Endothelial cell of umbilical vein (primary cell): ENCODE results near the gene ARHGAP42. TPM values are rescaled to one million over a fixed set of nuclear protein-coding genes. Genes with fewer than 3 reads are reported as not detected.

ENCODE experiments used
- BruUV-seq: library from RNA; stranded (reverse); fragments of 400-500 nt; replicated peaks from 2 replicates; lab custom pipeline; 2021; lab: Mats Ljungman, UMichigan
- CTCF ChIA-PET: fragments of 300-600, 350-600 bp; sonication (Branson Sonifier 250); formaldehyde crosslinking; loops from one replicate; lab custom pipeline; 2021; ENCODE audit warnings: antibody characterized with exemption, inconsistent platforms; lab: Charles Lee
- POLR2A ChIA-PET: fragments of 300-600, 350-600 bp; sonication (Branson Sonifier 250); formaldehyde crosslinking; loops from one replicate; lab custom pipeline; 2021; ENCODE audit warnings: antibody characterized with exemption, inconsistent platforms; lab: Charles Lee
- DNase-seq: peaks from one replicate; pipeline ENCODE4 v3.0.0-alpha.2; 2011; ENCODE audit warnings: low read depth, low spot score
- FAIRE-seq: peaks from 2 replicates; lab custom pipeline; 2011; peaks lifted over from hg19 to GRCh38; lab: Jason Lieb, UNC
- H2AFZ ChIP-seq: 2 replicates; pipeline ENCODE4 v1.6.0; 2012; ENCODE audit warnings: low read depth, low read length, control low read depth, inconsistent platforms
- H3K27ac ChIP-seq: 2 replicates; pipeline ENCODE4 v1.5.1; 2011; ENCODE audit warnings: low read depth, mild to moderate bottlenecking, control low read depth, low read length, moderate library complexity; ENCODE audit not compliant: insufficient read depth
- H3K27me3 ChIP-seq, 2 experiments: 2 replicates each; pipeline versions ENCODE4 v1.6.0 to v1.6.1; 2011; ENCODE audit warnings: low read length in 2 of 2, mixed read lengths in 1 of 2; ENCODE audit not compliant: control insufficient read depth in 2 of 2, insufficient read depth in 2 of 2
- H3K36me3 ChIP-seq, 2 experiments: 2 replicates in 1 of 2; 3 replicates in 1 of 2; pipeline ENCODE4 v1.5.1; 2011; ENCODE audit warnings: low read length in 2 of 2, mild to moderate bottlenecking in 1 of 2, moderate library complexity in 1 of 2; ENCODE audit not compliant: control insufficient read depth in 2 of 2, insufficient read depth in 2 of 2; ENCODE audit errors: extremely low read depth in 1 of 2
- H3K4me1 ChIP-seq: 3 replicates; pipeline ENCODE4 v1.5.1; 2011; ENCODE audit warnings: mild to moderate bottlenecking, low read length; ENCODE audit not compliant: control insufficient read depth, insufficient read depth; ENCODE audit errors: extremely low read depth
- H3K4me2 ChIP-seq: 2 replicates; pipeline ENCODE4 v1.6.1; 2011; ENCODE audit warnings: low read length, control low read depth, mixed read lengths; ENCODE audit not compliant: insufficient read depth
- H3K4me3 ChIP-seq, 3 experiments: fragments of 200-600 bp in 1 of 3; sonication (generic), shearing (Covaris generic) in 1 of 3; replicated peaks in 1 of 3; 2 replicates each; pipeline ENCODE4 v1.5.1; 2011 to 2016; ENCODE audit warnings: control low read depth in 3 of 3, low read length in 3 of 3, mild to moderate bottlenecking in 2 of 3, inconsistent platforms in 1 of 3, low read depth in 1 of 3, moderate library complexity in 1 of 3; ENCODE audit not compliant: insufficient read depth in 1 of 3
- H3K79me2 ChIP-seq: 2 replicates; pipeline ENCODE4 v1.6.0; 2012; ENCODE audit warnings: low read length, inconsistent platforms; ENCODE audit not compliant: control insufficient read depth, insufficient read depth
- H3K9ac ChIP-seq: replicated peaks from 2 replicates; pipeline ENCODE3; 2011; ENCODE audit warnings: low read length, control low read depth; ENCODE audit not compliant: insufficient read depth; ENCODE audit errors: extremely low read depth
- H3K9me1 ChIP-seq: replicated peaks from 3 replicates; pipeline ENCODE4 v1.6.0; 2011; ENCODE audit warnings: mild to moderate bottlenecking, low read length; ENCODE audit not compliant: control insufficient read depth, insufficient read depth; ENCODE audit errors: extremely low read depth
- H3K9me3 ChIP-seq: replicated peaks from 2 replicates; pipeline ENCODE4 v1.5.1; 2012; ENCODE audit warnings: low read length, inconsistent platforms; ENCODE audit not compliant: control insufficient read depth, insufficient read depth
- H4K20me1 ChIP-seq: replicated peaks from 2 replicates; pipeline ENCODE3; 2011; ENCODE audit warnings: mild to moderate bottlenecking, low read length; ENCODE audit not compliant: control insufficient read depth, insufficient read depth; ENCODE audit errors: extremely low read depth
- EZH2 ChIP-seq: IDR thresholded peaks from 2 replicates; pipeline ENCODE4 v1.6.1; 2012; ENCODE audit warnings: borderline replicate concordance, low read depth, mild to moderate bottlenecking, moderate library complexity, low read length, inconsistent platforms; ENCODE audit not compliant: severe bottlenecking
- FOS ChIP-seq: IDR thresholded peaks from 2 replicates; pipeline ENCODE4 v1.6.1; 2011; ENCODE audit warnings: mild to moderate bottlenecking, low read length, moderate library complexity, borderline replicate concordance; ENCODE audit not compliant: insufficient read depth
- GATA2 ChIP-seq: IDR thresholded peaks from 2 replicates; pipeline ENCODE4 v1.7.0; 2011; ENCODE audit warnings: low read depth, mild to moderate bottlenecking, moderate library complexity, mixed read lengths, low read length; ENCODE audit not compliant: insufficient read length, insufficient read depth
- JUN ChIP-seq: IDR thresholded peaks from 2 replicates; pipeline ENCODE4 v1.6.1; 2011; ENCODE audit warnings: borderline replicate concordance, low read depth; ENCODE audit not compliant: insufficient read length, insufficient read depth
- MYC ChIP-seq: IDR thresholded peaks from one replicate; pipeline ENCODE4 v1.6.1; 2011; ENCODE audit warnings: mild to moderate bottlenecking, low read depth, low read length
- POLR2A ChIP-seq: IDR thresholded peaks from 2 replicates; pipeline ENCODE4 v1.6.1; 2012; ENCODE audit warnings: low read depth, mild to moderate bottlenecking, control low read depth, low read length
- POLR2AphosphoS5 ChIP-seq: IDR thresholded peaks from 2 replicates; pipeline ENCODE4 v1.6.1; 2012; ENCODE audit warnings: low read depth, mild to moderate bottlenecking, control low read depth, low read length, moderate library complexity; ENCODE audit not compliant: insufficient read depth
- dilution Hi-C: fragments of 300-500 bp; cut with MboI; formaldehyde crosslinking; loops from one replicate; pipeline ENCODE4 v1.15.0; 2019; ENCODE audit warnings: low sequenced_read_pairs; ENCODE audit not compliant: extremely low pct_ligation_motif_present
- intact Hi-C: fragments of 100-400 bp; cut with micrococcal nuclease; formaldehyde crosslinking; loops from one replicate; pipeline ENCODE4 v1.10.0; 2022
- polyA plus RNA-seq, 4 experiments: library from polyadenylated mRNA; depleted of rRNA in 3 of 4; stranded (reverse) in 3 of 4; unstranded in 1 of 4; fragments of >200 nt; gene quantifications; 2 replicates each; pipeline versions ENCODE4 v1.2.1 to v1.2.3, GENCODE V29; 2011 to 2012; ENCODE audit warnings: missing spikeins in 1 of 4
- total RNA-seq: library from RNA; stranded (reverse); gene quantifications from 2 replicates; pipeline ENCODE4 v1.2.3, GENCODE V29; 2021
- TF ChIP-seq, protein P1 (sequence below), 2 donors: IDR thresholded peaks; 1 replicate in 1 of 2; 2 replicates in 1 of 2; pipeline ENCODE4 v1.5.1; 2011; ENCODE audit warnings: low read length in 2 of 2, mild to moderate bottlenecking in 2 of 2, moderate library complexity in 2 of 2, control low read depth in 1 of 2, inconsistent platforms in 1 of 2, low read depth in 1 of 2; ENCODE audit not compliant: insufficient read depth in 1 of 2; ENCODE audit errors: extremely low read depth in 1 of 2
- TF ChIP-seq, protein P2 (sequence below): IDR thresholded peaks from 2 replicates; pipeline ENCODE4 v1.6.1; 2011; ENCODE audit not compliant: insufficient read depth, insufficient read length

The ARHGAP42 gene
- total and polyA plus RNA-seq, 2 donors (not counting 3 experiments of a cell fraction or from before 2014, with no cell fraction given) = 1.8 to 2.4 TPM

DNA sequence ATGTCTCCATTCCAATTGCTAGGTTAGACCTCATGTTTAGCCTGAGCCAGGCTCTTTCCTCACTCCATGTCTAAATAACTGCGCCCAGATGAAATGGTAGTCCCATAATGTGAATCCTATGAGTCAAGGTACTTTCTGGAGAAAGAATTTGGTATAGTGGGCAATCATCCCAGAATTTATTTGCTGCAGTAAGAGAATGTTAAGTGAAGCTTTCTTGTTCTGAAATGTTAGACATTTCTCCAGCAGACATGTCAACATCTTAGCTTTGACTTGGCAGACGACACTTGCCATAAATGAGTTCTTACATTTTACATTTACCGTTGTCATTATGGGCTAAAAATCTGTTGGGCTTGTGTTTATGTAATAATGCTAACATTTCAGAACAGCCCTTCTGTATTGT, 277.3 kb downstream of the ARHGAP42 start:
- FAIRE-seq (no peak), DNase-seq (no peak)
- Histone ChIP-seq H3K4me2 (no peak overlapping the region), H3K4me3 (no peak overlapping the region), H3K9me1 (no peaks in the 10 kb centered on the region), H3K9me3 (no peaks in the 10 kb centered on the region), H3K27me3 (no peaks in the 10 kb centered on the region), H4K20me1 (no peaks in the 10 kb centered on the region), H3K27ac (no peak overlapping the region), H3K4me1 (peaks cover 13% of the 10 kb centered on the region), H3K36me3 (no peaks in the 10 kb centered on the region), H3K79me2 (no peaks in the 10 kb centered on the region), H2AFZ (no peak overlapping the region), H3K9ac (no peak overlapping the region)
- TF ChIP-seq JUN (no peak), MYC (no peak), FOS (no peak), POLR2AphosphoS5 (no peak)
- ChIA-PET POLR2A (no interaction called here), CTCF (interaction anchor here (1.0 kb wide), 2 partner anchors 16 to 21 kb away, joined by 3 read pairs; no protein-coding TSS in a partner anchor)
- intact Hi-C loops = no loop called here
- no TSS peak for BruUV-seq
- dilution Hi-C loops = no loop called here

DNA sequence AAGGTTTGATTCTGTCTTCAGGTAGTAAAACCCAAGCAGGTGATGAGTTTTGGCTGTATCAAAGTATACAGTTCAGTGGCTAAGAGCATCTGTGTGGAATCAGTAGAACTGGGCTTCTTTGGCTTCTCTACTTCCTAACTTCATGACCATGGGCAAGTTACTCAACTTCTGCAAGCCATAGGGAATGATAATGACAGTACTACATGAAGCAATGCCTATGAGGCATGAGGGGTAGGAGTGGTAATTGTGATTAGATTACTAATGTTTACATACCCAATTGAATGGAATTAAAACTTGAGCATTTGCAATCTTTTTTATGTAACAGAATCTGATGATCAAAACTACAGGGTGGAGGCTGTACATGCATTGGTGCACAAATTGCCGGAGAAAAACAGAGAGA, 278.3 kb downstream of the ARHGAP42 start:
- dilution Hi-C loops (no loop called here), intact Hi-C loops (no loop called here)
- TF ChIP-seq EZH2 (no peak), GATA2 (no peak), POLR2A (no peak), JUN (no peak), MYC (no peak), POLR2AphosphoS5 (no peak), FOS (no peak)
- TF ChIP-seq, protein P1, sequence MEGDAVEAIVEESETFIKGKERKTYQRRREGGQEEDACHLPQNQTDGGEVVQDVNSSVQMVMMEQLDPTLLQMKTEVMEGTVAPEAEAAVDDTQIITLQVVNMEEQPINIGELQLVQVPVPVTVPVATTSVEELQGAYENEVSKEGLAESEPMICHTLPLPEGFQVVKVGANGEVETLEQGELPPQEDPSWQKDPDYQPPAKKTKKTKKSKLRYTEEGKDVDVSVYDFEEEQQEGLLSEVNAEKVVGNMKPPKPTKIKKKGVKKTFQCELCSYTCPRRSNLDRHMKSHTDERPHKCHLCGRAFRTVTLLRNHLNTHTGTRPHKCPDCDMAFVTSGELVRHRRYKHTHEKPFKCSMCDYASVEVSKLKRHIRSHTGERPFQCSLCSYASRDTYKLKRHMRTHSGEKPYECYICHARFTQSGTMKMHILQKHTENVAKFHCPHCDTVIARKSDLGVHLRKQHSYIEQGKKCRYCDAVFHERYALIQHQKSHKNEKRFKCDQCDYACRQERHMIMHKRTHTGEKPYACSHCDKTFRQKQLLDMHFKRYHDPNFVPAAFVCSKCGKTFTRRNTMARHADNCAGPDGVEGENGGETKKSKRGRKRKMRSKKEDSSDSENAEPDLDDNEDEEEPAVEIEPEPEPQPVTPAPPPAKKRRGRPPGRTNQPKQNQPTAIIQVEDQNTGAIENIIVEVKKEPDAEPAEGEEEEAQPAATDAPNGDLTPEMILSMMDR (IDR thresholded peaks at IDR 0.05; ENCODE audit: extremely low read depth in 1 of 2, insufficient read depth in 1 of 2, low read depth in 1 of 2, low read length in 2 of 2) = no peak
- TF ChIP-seq, protein P2, sequence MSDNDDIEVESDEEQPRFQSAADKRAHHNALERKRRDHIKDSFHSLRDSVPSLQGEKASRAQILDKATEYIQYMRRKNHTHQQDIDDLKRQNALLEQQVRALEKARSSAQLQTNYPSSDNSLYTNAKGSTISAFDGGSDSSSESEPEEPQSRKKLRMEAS = no peak
- FAIRE-seq = no peak
- Histone ChIP-seq H2AFZ (no peak overlapping the region), H3K4me2 (no peak overlapping the region), H3K4me1 (peaks cover 15% of the 10 kb centered on the region), H3K9me3 (no peaks in the 10 kb centered on the region), H3K27me3 (no peaks in the 10 kb centered on the region), H3K27ac (no peak overlapping the region), H3K4me3 (no peak overlapping the region), H3K79me2 (no peaks in the 10 kb centered on the region), H4K20me1 (no peaks in the 10 kb centered on the region), H3K9ac (no peak overlapping the region), H3K9me1 (no peaks in the 10 kb centered on the region), H3K36me3 (no peaks in the 10 kb centered on the region)
- CTCF ChIA-PET = no interaction called here
- BruUV-seq = no TSS peak
- DNase-seq = no peak
- POLR2A ChIA-PET = no interaction called here
